GM21723 (cell line): ENCODE data around the gene RILP.

Source experiments
- ATAC-seq: cut with Tn5 transposase; IDR thresholded peaks from one replicate; pipeline ENCODE4 v1.9.1; 2021; ENCODE audit warnings: mild to moderate bottlenecking, moderate library complexity; ENCODE audit not compliant: unreplicated experiment

The RILP gene

GRCh38 chr17:1605681-1606351 is 43.9 kb downstream of the RILP start:
- ATAC-seq = no peak

- ATAC-seq = no peak
Observed at GRCh38 chr17:1604831-1605528, 44.7 kb downstream of the RILP start.

GRCh38 chr17:1601571-1601970 is 48.1 kb downstream of the RILP start:
- no peak for ATAC-seq

- no peak for ATAC-seq
Observed at GRCh38 chr17:1598399-1599095, 51.1 kb downstream of the RILP start.

GRCh38 chr17:1597861-1598342 is 51.8 kb downstream of the RILP start:
- ATAC-seq = no peak
